OCI-LY1 (cell line): ENCODE results near the gene LRRFIP1.

Experiments used
- CTCF ChIP-seq: fragments of 200-600 bp; sonication (generic), shearing (Covaris generic); IDR thresholded peaks from 2 replicates; pipeline ENCODE4 v1.5.1; 2017; ENCODE audit warnings: mild to moderate bottlenecking, antibody characterized with exemption, low read length, moderate library complexity, mixed read lengths
- EZH2 ChIP-seq: fragments of 200-600 bp; sonication (generic), shearing (Covaris generic); IDR thresholded peaks from 2 replicates; pipeline ENCODE4 v1.8.0; 2017; ENCODE audit warnings: borderline replicate concordance, mixed run types, mild to moderate bottlenecking, antibody characterized with exemption, low read length, moderate library complexity, mixed read lengths

GRCh38 chr2:237633061-237633561 lies 5.7 kb downstream of the LRRFIP1 start:
- TF ChIP-seq CTCF (no peak), EZH2 (no peak)
